Activated naive CD4-positive, alpha-beta T cell treated with anti-CD3 and anti-CD28 coated beads for 36 hours (primary cell): ENCODE data around the gene DENND4A. TPM values are rescaled to one million over a fixed set of nuclear protein-coding genes. Genes with fewer than 3 reads are reported as not detected.
A peak's percentile ranks its signal among the peaks of the same experiment; 100 is the strongest.
"Not testable (repeated sequence)": the region's sequence is repeated elsewhere in the genome, so short reads cannot be mapped to it uniquely, and the experiment has no call there.

Experiments
- CTCF ChIA-PET: fragments of 350-600 bp; sonication (Branson Sonifier 250); formaldehyde crosslinking; loops from one replicate; lab custom pipeline; 2021; ENCODE audit warnings: antibody characterized with exemption; lab: Charles Lee
- DNase-seq: peaks from one replicate; pipeline ENCODE4 v3.0.0-alpha.2; 2020
- H3K27ac Mint-ChIP-seq: one replicate; pipeline ENCODE4 v1.8.0; 2021; ENCODE audit warnings: mild to moderate bottlenecking, mixed read lengths
- H3K27me3 Mint-ChIP-seq: one replicate; pipeline ENCODE4 v1.8.0; 2021; ENCODE audit warnings: low read depth, mixed read lengths
- H3K36me3 Mint-ChIP-seq: one replicate; pipeline ENCODE4 v1.8.0; 2021; ENCODE audit warnings: low read depth, mixed read lengths
- H3K4me1 Mint-ChIP-seq: one replicate; pipeline ENCODE4 v1.8.0; 2021; ENCODE audit warnings: low read depth, mixed read lengths
- H3K4me3 Mint-ChIP-seq: one replicate; pipeline ENCODE4 v1.8.0; 2021; ENCODE audit warnings: mild to moderate bottlenecking, moderate library complexity, mixed read lengths
- H3K9me3 Mint-ChIP-seq: one replicate; pipeline ENCODE4 v1.8.0; 2021; ENCODE audit warnings: mixed read lengths
- intact Hi-C: fragments of 100-400 bp; cut with micrococcal nuclease; formaldehyde crosslinking; loops from one replicate; pipeline ENCODE4 v1.15.1; 2023
- microRNA-seq: library from miRNA; unstranded; fragments of <30 nt; microRNA quantifications from one replicate; pipeline ENCODE4 v1.2.0, GENCODE V29; 2022; ENCODE audit warnings: borderline microRNAs expressed, borderline replicate concordance
- total RNA-seq, 2 experiments: library from RNA; stranded (reverse); gene quantifications; one replicate each; pipeline ENCODE4 v1.2.3, GENCODE V29; 2021

The DENND4A gene
- total RNA-seq, 2 experiments from 2014 or later = 23.9 to 24.9 TPM

GRCh38 chr15:65615887-65616286 is 176.2 kb downstream of the DENND4A start:
- H3K4me3 Mint-ChIP-seq, CTCF ChIA-PET, H3K36me3 Mint-ChIP-seq, H3K27me3 Mint-ChIP-seq, DNase-seq, H3K27ac Mint-ChIP-seq, H3K9me3 Mint-ChIP-seq: not testable (repeated sequence)
- peaks cover 21% of the 10 kb centered on the region for H3K4me1 Mint-ChIP-seq
- intact Hi-C loops = loop anchor here (10.0 kb wide), 1 partner anchor 579 kb away; no protein-coding TSS in a partner anchor

GRCh38 chr15:65612949-65613744 is 178.9 kb downstream of the DENND4A start:
- no peaks in the 10 kb centered on the region for H3K27me3 Mint-ChIP-seq
- CTCF ChIA-PET = interaction anchor here (0.5 to 0.6 kb wide), 2 partner anchors 50 to 432 kb away, joined by 3 read pairs; no protein-coding TSS in a partner anchor

GRCh38 chr15:65612616-65612946 is 179.5 kb downstream of the DENND4A start:
- H3K36me3 Mint-ChIP-seq = peaks cover 4% of the 10 kb centered on the region
- H3K27ac Mint-ChIP-seq = peak overlapping the region; percentile 96
- H3K27me3 Mint-ChIP-seq = no peaks in the 10 kb centered on the region
- no peaks in the 10 kb centered on the region for H3K9me3 Mint-ChIP-seq
- H3K4me1 Mint-ChIP-seq = peaks cover 40% of the 10 kb centered on the region
- peak overlapping the region; percentile 15 for H3K4me3 Mint-ChIP-seq
- intact Hi-C loops = loop anchor here (10.0 kb wide), 1 partner anchor 582 kb away; no protein-coding TSS in a partner anchor
- CTCF ChIA-PET = interaction anchor here (0.5 to 1.0 kb wide), 3 partner anchors 9 to 432 kb away, joined by 3 read pairs; partner anchors contain the start of gene SLC24A1
- no peak for DNase-seq

More at GRCh38 chr15:65612949-65613744, 178.9 kb downstream of the DENND4A start:
- H3K9me3 Mint-ChIP-seq = no peaks in the 10 kb centered on the region
- intact Hi-C loops = loop anchor here (10.0 kb wide), 1 partner anchor 582 kb away; no protein-coding TSS in a partner anchor
- no peak for DNase-seq
- H3K27ac Mint-ChIP-seq = no peak overlapping the region
- no peak overlapping the region for H3K4me3 Mint-ChIP-seq
- peaks cover 34% of the 10 kb centered on the region for H3K4me1 Mint-ChIP-seq
- H3K36me3 Mint-ChIP-seq = peaks cover 4% of the 10 kb centered on the region

- no peaks in the 10 kb centered on the region for H3K27me3 Mint-ChIP-seq
- no peaks in the 10 kb centered on the region for H3K9me3 Mint-ChIP-seq
- H3K36me3 Mint-ChIP-seq = peaks cover 4% of the 10 kb centered on the region
- peak overlapping the region; percentile 96 for H3K27ac Mint-ChIP-seq
- intact Hi-C loops = loop anchor here (1.0 to 10.0 kb wide), 6 partner anchors 81 to 583 kb away; partner anchors contain the start of genes DPP8, HACD3 and RAB11A
- DNase-seq = no peak
- CTCF ChIA-PET = interaction anchor here (0.5 to 1.4 kb wide), 4 partner anchors 10 to 431 kb away, joined by 3 read pairs; partner anchors contain the start of gene SLC24A1
- H3K4me3 Mint-ChIP-seq = peak overlapping the region; percentile 98
- peaks cover 43% of the 10 kb centered on the region for H3K4me1 Mint-ChIP-seq
Observed at GRCh38 chr15:65611888-65612615, 180.0 kb downstream of the DENND4A start.

GRCh38 chr15:65610871-65611718 is 181.0 kb downstream of the DENND4A start, which contains the start of gene INTS14:
Gene INTS14 (minus strand): TSS chr15:65611131. CDS start chr15:65607380, 3,751 bp downstream.
- Mint-ChIP-seq H3K27ac (peak within 1 kb of the TSS; percentile 96), H3K9me3 (no peaks in the 10 kb centered on the region), H3K4me3 (peak within 1 kb of the TSS; percentile 98), H3K27me3 (no peaks in the 10 kb centered on the region), H3K36me3 (peaks cover 4% of the 10 kb centered on the region), H3K4me1 (peaks cover 45% of the 10 kb centered on the region)
- intact Hi-C loops = loop anchor here (1.0 to 10.0 kb wide), 6 partner anchors 80 to 584 kb away; partner anchors contain the start of genes DPP8, HACD3 and RAB11A
- peak; percentile 98 for DNase-seq
- CTCF ChIA-PET = interaction anchor here (1.0 to 1.4 kb wide), 3 partner anchors 11 to 218 kb away, joined by 3 read pairs; partner anchors contain the start of gene SLC24A1

Small RNA genes within 50 kb of the gene (microRNA-seq; reads per million reads assigned to microRNA genes)
- not detected for gene MIR4511

Other genes starting within 250 kb of the DENND4A start
- 10 to 100 TPM; 41.2 to 43.4 TPM for gene INTS14, start 181.2 kb downstream of the DENND4A start, total RNA-seq
- 10 to 100 TPM; 10.7 to 12.4 TPM for gene SLC24A1, start 170.4 kb downstream of the DENND4A start, total RNA-seq
- gene RAB11A, start 77.2 kb upstream of the DENND4A start, total RNA-seq = 100 to 1,000 TPM; 151 to 157 TPM